Adrenal gland (tissue), 12 donors: ENCODE results near the gene LILRB2. TPM values are rescaled to one million over a fixed set of nuclear protein-coding genes. Genes with fewer than 3 reads are reported as not detected.

Experiments
- DNase-seq, 7 donors: peaks; one replicate each; pipeline ENCODE4 v3.0.0-alpha.2; 2019 to 2020
- H3K27ac ChIP-seq, 5 donors: fragments of 200-600 bp; sonication (generic) in 4 of 5; 1 replicate in 3 of 5; 2 replicates in 2 of 5; pipeline versions ENCODE4 v1.5.1 to v1.8.0; 2016 to 2020; ENCODE audit warnings: mild to moderate bottlenecking in 1 of 5
- H3K27me3 ChIP-seq: fragments of 200-600 bp; 2 replicates; pipeline ENCODE4 v1.8.0; 2021
- H3K36me3 ChIP-seq, 2 donors: fragments of 200-600 bp; replicated peaks in 1 of 2; 1 replicate in 1 of 2; 2 replicates in 1 of 2; pipeline versions ENCODE4 v1.5.1 to v1.8.0; 2018 to 2022
- H3K4me1 ChIP-seq, 2 donors: fragments of 200-600 bp; replicated peaks in 1 of 2; 1 replicate in 1 of 2; 2 replicates in 1 of 2; pipeline versions ENCODE4 v1.5.1 to v1.8.0; 2018 to 2021
- H3K4me3 ChIP-seq, 4 donors: fragments of 200-600 bp; sonication (generic) in 3 of 4; one replicate each; pipeline ENCODE4 v1.5.1; 2016 to 2018
- H3K9me3 ChIP-seq, 3 donors: fragments of 200-600 bp; sonication (generic) in 1 of 3; replicated peaks in 1 of 3; 1 replicate in 2 of 3; 2 replicates in 1 of 3; pipeline versions ENCODE4 v1.5.1 to v1.8.0; 2016 to 2021
- POLR2A ChIP-seq, 2 donors: fragments of 450-650 bp; IDR thresholded peaks; one replicate each; pipeline ENCODE4 v1.6.1; 2017; ENCODE audit warnings: antibody characterized with exemption in 2 of 2, mild to moderate bottlenecking in 2 of 2, moderate library complexity in 1 of 2
- WGBS, 4 donors: extraction: QIAGEN DNeasy Blood & Tissue Kit in 2 of 4; methylation state at CpG; one replicate each; pipeline versions ENCODE4 v1.1.5 to v1.1.7; 2013 to 2017; 5-methylcytosine and 5-hydroxymethylcytosine counted together
- intact Hi-C, 2 donors: fragments of 100-400 bp; cut with DNase I; formaldehyde crosslinking; loops; one replicate each; pipeline versions ENCODE4 v1.14.1 to v1.15.0; 2022 to 2023
- polyA plus RNA-seq, 3 donors: library from polyadenylated mRNA; stranded (reverse); fragments of 200-250 nt in 2 of 3; fragments of 350-450 nt in 1 of 3; fragmentation: Illumina TruSeq in 1 of 3; extraction: RNeasy Lipid Tissue Mini Kit (QIAGEN cat#74804) in 1 of 3; gene quantifications; one replicate each; pipeline ENCODE4 v1.2.3, GENCODE V29; 2013 to 2014
- total RNA-seq, 9 donors: library from RNA; depleted of rRNA in 4 of 9; stranded (reverse); fragments of >200 nt in 4 of 9; fragments of 120-200 nt in 1 of 9; fragmentation: NEBNext Ultra II Directional in 1 of 9; extraction: Animal tissue kit (Norgen Biotek cat#: 25700) in 1 of 9; gene quantifications; one replicate each; pipeline versions ENCODE4 v1.1.0 to v1.2.4, GENCODE V29; 2013 to 2023
- TF ChIP-seq, protein P1 (sequence below), 6 experiments: fragments of 450-650 bp in 4 of 6; fragments of 200-600 bp in 2 of 6; sonication (generic) in 1 of 6; IDR thresholded peaks; 1 replicate in 5 of 6; 2 replicates in 1 of 6; pipeline versions ENCODE4 v1.5.1 to v1.8.0; 2016 to 2021; ENCODE audit warnings: antibody characterized with exemption in 6 of 6, mild to moderate bottlenecking in 2 of 6, moderate library complexity in 1 of 6
- donor health status: healthy with polysubstance abuse.
- donor health status: Bipolar disorder and iron deficiency.
- donor health status: DM: yes; HTN: yes; CAD: no.
- donor health status: DM: no; HTN: no; CAD: no.
- donor health status: DM: no; HTN: no; CAD: no.
- donor health status: DM: yes; HTN: yes; CAD: no.

Gene LILRB2
- total and polyA plus RNA-seq, 12 donors: 0.50 to 16.5 (median 8.2) TPM

DNA sequence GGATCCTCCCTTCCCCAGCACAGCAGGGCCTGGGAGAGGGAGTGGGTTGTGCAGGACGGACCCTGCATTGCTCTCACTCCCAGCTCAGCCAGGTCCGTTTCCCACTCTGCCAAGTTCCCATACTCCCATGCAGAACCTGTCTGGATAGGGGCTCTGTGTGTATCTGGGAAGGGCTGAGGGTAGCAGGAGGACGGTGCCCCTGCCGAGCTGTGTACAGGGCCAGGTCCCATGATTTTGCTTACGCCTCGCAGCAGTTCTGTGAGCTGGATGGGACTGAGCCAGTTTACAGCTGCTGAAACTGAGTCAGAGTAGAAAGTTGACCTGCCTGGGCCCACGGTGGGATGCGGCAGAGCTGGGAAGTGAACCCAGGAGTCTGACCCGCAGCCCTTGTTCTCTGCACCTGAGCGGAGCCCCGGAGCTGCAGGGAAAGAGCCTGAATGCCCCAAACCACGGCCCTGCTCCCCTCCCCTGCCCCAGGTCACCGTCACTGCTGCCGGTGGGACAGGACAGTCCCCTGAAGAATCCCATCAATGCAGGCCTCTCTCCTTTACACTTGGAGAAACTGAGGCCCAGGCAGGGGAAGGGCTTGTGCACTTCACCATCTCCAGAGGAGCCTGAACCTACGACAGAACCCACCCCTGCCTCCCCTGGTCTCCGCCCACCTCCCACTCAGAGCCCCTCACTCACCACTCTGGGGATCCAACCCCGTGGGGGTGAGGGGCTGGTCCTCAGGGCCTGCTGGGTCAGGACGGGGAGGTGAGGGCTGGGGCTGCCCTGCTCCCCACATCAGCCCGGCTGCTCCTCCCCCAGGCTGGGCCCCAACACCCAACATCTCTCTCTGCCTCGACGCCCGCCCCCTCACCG lies 27.3 kb downstream of the LILRB2 start:
- Histone ChIP-seq H3K27ac (no peak overlapping the region), H3K36me3 (no peaks in the 10 kb centered on the region), H3K4me1 (peaks cover 7% of the 10 kb centered on the region in 2 donors), H3K9me3 (no peaks in the 10 kb centered on the region), H3K4me3 (no peak overlapping the region), H3K27me3 (no peaks in the 10 kb centered on the region)
- intact Hi-C loops: no loop called here
- TF ChIP-seq POLR2A (IDR thresholded peaks at IDR 0.05): no peak
- TF ChIP-seq, protein P1, sequence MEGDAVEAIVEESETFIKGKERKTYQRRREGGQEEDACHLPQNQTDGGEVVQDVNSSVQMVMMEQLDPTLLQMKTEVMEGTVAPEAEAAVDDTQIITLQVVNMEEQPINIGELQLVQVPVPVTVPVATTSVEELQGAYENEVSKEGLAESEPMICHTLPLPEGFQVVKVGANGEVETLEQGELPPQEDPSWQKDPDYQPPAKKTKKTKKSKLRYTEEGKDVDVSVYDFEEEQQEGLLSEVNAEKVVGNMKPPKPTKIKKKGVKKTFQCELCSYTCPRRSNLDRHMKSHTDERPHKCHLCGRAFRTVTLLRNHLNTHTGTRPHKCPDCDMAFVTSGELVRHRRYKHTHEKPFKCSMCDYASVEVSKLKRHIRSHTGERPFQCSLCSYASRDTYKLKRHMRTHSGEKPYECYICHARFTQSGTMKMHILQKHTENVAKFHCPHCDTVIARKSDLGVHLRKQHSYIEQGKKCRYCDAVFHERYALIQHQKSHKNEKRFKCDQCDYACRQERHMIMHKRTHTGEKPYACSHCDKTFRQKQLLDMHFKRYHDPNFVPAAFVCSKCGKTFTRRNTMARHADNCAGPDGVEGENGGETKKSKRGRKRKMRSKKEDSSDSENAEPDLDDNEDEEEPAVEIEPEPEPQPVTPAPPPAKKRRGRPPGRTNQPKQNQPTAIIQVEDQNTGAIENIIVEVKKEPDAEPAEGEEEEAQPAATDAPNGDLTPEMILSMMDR (IDR thresholded peaks at IDR 0.05): no peak
- peak in 1 of 7 donors; percentile 23 for DNase-seq
- 71 to 80% (median 76%) methylated on average over 2 to 23 of the region's 23 CpGs for WGBS, 4 donors

DNA sequence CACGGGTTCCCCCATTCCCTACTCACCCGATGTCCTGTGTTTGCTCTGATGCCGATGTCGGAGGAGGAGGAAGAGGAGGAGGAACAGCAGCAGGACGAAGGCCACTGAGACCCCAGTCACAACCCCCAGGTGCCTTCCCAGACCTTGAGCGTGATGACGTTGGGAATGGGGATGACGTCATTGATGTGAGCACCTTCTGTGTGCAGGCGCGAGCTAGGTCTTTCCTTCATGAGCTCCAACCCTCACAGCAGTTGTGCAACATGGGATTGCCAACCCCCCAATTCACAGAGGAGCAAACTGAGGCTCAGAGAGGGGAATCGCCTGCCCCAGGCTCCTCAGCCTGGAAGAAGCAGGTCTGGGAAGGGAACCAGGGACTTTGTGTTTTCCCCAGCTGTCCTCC lies 28.1 kb downstream of the LILRB2 start:
- no peaks in the 10 kb centered on the region for H3K36me3 ChIP-seq
- H3K9me3 ChIP-seq: no peaks in the 10 kb centered on the region
- H3K27ac ChIP-seq: no peak overlapping the region
- TF ChIP-seq POLR2A (IDR thresholded peaks at IDR 0.05): no peak
- TF ChIP-seq, protein P1 (IDR thresholded peaks at IDR 0.05): no peak
- WGBS, 4 donors: 77 to 87% (median 83%) methylated on average over 8 to 11 of the region's 11 CpGs
- H3K4me3 ChIP-seq: no peak overlapping the region
- peaks cover 3 to 7% of the 10 kb centered on the region in 2 donors for H3K4me1 ChIP-seq
- H3K27me3 ChIP-seq: no peaks in the 10 kb centered on the region
- intact Hi-C loops: no loop called here
- no peak for DNase-seq

DNA sequence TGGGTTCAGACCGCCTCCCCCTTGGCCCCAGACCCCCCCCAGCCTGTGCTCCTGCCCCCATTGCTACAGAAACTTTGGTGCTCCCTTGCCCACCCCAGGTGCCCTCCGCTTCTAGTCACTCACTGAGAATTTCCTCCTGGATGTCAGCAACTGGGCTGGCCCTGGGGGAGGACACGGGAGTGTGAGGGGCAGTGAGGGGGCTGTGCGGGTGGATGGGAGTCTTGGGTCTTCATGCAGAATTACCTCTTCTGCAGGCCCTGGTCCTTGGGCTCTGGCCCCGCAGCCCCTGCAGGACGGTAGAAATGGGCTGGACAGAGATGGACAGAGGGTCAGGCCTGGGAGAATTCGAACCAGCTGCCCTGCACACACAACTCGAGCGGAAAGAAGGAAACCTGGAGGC lies 28.7 kb downstream of the LILRB2 start:
- Histone ChIP-seq H3K4me1 (peaks cover 0 to under 1% of the 10 kb centered on the region in 2 donors), H3K27ac (no peak overlapping the region), H3K9me3 (no peaks in the 10 kb centered on the region), H3K4me3 (no peak overlapping the region), H3K27me3 (no peaks in the 10 kb centered on the region), H3K36me3 (no peaks in the 10 kb centered on the region)
- intact Hi-C loops: no loop called here
- TF ChIP-seq POLR2A (IDR thresholded peaks at IDR 0.05): no peak
- TF ChIP-seq, protein P1 (IDR thresholded peaks at IDR 0.05): no peak
- 79 to 84% (median 83%) methylated on average over 7 to 9 of the region's 9 CpGs for WGBS, 4 donors
- DNase-seq: no peak

DNA sequence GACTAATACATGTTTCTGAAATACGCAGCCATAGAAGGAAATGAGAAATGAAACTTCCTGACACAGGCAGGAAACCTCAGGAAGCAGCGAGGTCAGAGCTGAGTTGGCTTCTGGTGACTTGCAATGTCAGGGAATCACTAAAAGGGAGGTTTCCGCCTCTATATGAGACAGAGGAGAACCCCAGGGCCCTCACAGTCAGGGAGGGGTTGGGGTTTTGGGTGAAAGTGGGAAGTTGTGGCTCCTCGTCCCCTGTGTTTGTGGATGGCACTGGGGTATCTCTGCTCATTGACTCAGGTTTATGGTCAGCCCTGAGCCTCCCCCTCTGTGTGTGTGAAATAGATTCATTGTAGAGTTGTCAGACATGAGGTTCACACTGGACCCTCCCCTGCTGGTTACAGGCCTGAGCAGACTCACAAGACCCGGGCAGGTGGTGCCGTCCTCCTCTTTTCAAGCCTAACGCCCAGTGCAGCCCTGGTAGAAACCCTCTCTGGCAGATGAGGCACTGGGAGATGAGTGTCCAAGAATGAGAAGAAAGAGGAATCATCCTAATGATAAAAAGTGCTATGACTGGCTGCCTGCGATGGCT lies 32.8 kb downstream of the LILRB2 start:
- intact Hi-C loops: no loop called here
- H3K27ac ChIP-seq: peak overlapping the region in 3 of 5 donors; percentile 26 to 82 (median 45)
- no peak overlapping the region for H3K4me3 ChIP-seq
- H3K27me3 ChIP-seq: no peaks in the 10 kb centered on the region
- no peaks in the 10 kb centered on the region for H3K9me3 ChIP-seq
- H3K36me3 ChIP-seq: no peaks in the 10 kb centered on the region
- WGBS, 4 donors: 45 to 64% (median 62%) methylated on average over 6 to 8 of the region's 8 CpGs
- no peaks in the 10 kb centered on the region for H3K4me1 ChIP-seq
- TF ChIP-seq, protein P1 (IDR thresholded peaks at IDR 0.05): no peak
- TF ChIP-seq POLR2A (IDR thresholded peaks at IDR 0.05): peak in 1 of 2 donors; percentile 4
- peak in 5 of 7 donors; percentile 41 to 70 (median 55) for DNase-seq
